HG03575 (cell line): ENCODE measurements around the gene C3orf22.

Experiments used
- ATAC-seq: cut with Tn5 transposase; IDR thresholded peaks from one replicate; pipeline ENCODE4 v1.9.1; 2021; ENCODE audit not compliant: unreplicated experiment, insufficient number of reproducible peaks, low FRiP score; ENCODE audit errors: extremely low read depth

C3orf22 gene

DNA sequence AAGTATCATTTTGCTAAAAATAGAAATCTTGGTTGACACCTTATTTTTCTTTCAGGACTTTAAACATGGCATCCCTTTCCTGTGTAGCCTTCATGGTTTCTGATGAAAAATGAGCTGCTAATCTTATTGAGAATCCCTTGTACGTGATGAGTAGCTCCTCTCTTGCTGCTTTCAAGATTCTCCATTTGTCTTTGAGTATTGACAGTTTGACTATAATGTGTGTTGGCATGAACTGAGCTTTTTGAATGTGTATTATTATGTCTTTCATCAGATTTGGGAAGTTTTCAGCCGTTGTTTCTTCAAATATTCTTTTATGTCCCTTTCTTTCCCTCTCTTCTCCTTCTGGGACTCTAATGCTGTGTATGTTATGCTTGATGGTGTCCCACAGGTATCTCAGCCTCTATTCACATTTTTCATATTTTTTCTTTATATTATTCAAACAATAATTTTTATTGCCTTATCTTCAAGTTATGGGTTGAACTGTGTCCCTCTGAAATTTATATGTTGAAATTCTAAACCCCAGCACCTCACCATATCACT lies 4.1 kb upstream of the C3orf22 start:
- ATAC-seq, result no peak

DNA sequence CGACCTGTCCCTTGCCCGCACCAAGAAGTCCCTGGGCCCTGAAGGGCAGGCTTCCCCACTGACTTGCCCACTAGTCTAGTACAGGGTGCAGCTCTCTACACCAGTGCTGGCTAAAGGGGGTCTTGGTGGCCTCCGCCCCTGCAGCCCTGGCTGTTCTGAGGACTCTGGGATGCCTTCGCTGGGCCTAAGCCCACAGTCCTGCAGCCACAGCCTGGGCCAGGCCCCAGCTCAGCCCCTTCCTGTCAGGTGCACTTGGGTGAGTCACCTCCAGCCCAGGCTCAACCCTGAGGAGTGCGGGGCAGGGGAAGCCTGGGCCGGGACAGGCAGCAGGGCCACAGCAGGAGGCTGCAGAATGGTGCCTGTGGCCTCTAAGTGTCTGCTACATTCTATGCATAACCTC lies 971 bp downstream of the C3orf22 start:
- ATAC-seq, result no peak

- no peak for ATAC-seq
Observed at GRCh38 chr3:126557415-126557745, 1.4 kb downstream of the C3orf22 start.

DNA sequence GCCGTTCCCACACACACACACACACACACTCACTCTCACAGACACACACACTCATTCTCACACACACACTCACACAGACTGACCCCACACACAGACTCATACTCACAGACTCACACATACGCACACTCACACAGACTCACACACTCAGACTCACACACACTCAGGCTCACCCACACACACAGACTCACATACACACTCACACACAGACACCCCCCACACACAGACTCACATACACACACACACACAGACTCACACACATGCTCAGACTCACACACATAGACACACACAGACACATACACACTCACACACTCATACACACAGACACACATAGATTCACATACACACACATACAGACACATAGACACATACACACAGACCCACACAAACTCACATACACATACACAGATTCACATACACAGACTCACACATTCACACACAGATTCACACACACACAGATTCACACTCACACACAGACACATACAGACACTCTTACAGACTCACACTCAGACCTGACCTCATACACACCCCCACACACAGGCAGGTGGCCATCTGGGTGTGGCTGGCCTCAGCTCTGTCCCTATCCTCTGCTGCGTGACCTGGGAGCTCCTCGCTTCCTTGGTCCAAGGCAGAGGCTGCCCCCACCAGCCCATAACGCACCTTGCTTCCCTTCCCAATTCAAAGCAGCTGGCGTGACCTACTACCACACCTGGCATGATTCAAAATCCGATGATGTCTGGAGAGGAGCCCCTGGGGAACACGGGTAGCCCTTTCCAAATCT lies 1.9 kb downstream of the C3orf22 start:
- no peak for ATAC-seq

- no peak for ATAC-seq
Observed at GRCh38 chr3:126555795-126556636, 2.7 kb downstream of the C3orf22 start.

DNA sequence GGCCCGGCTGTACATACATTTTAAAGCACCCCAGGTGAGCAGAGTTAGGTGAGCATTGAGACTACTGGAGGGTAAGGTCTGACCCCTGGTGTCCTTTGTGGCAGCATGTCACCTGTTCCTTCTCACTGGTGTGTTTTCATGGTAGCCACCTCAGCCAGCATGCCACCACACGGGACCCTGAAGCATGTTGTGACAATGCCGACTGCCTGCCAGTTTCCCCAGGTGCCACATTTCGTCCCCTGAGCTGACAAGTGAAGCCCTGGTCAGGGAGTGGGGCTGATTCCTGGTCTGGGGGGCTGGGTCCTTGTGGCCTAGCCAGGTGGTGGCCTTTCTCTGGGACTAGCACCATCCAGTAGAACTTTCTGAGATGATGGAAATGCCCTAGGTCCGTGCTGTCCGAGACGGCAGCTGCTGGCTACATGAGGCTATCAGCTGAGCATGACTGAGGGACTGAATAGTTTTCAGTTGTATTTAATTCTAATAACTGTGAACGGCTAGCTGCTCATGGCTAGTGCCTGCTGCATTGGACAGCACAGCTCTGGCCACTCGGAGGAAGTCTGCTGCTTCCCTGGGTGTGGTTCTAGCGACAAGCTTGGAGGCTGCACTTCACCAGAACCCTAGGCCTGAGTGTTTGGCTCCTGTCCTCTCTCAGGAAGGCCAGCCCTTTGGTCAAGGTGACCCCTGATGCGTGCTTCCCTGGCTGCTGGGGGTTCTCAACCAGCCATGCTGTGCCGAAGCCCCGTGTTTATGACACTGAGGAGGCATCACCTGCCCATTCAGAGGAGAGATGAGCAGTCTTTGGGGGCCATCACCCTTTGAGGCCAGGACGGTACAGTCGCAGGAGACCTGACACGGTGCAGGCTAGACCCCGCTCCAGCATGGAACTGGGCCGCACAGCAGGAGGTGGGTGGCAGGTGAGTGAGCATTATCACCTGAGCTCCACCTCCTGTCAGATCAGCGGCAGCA lies 3.9 kb downstream of the C3orf22 start:
- no peak for ATAC-seq

GRCh38 chr3:126553284-126554084 lies 5.2 kb downstream of the C3orf22 start:
- ATAC-seq, result no peak

DNA sequence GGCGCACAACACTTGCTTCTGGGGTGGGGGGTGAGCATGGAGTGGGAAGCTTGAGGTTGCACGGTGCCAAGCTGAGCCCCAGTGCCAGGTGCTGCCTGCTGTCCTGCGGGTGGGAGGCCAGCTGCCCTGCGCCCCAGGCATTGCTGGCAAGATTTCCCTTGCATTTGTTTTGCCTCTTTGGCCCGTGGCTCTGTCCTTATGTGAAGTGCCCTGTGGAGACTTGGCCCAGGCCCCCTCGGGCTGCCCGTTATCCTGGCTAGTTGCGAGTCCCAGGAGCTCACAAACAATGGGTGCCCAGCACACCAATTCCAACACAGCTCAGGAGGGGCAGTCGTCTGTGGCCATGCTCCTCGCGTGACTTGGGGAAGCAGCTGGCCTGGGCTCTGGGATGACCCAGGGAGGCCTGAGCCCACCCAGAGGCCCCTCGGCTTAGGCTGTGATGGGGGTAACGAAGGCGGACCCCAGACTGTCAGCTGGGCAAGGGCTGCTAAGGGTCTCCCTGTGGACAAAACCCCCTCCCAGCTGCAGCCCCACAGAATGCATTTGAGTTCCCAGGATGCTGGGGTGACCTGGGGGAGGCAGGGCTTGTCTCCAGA lies 5.9 kb downstream of the C3orf22 start:
- ATAC-seq, result no peak

- ATAC-seq, result no peak
Observed at GRCh38 chr3:126551839-126552687, 6.7 kb downstream of the C3orf22 start.

DNA sequence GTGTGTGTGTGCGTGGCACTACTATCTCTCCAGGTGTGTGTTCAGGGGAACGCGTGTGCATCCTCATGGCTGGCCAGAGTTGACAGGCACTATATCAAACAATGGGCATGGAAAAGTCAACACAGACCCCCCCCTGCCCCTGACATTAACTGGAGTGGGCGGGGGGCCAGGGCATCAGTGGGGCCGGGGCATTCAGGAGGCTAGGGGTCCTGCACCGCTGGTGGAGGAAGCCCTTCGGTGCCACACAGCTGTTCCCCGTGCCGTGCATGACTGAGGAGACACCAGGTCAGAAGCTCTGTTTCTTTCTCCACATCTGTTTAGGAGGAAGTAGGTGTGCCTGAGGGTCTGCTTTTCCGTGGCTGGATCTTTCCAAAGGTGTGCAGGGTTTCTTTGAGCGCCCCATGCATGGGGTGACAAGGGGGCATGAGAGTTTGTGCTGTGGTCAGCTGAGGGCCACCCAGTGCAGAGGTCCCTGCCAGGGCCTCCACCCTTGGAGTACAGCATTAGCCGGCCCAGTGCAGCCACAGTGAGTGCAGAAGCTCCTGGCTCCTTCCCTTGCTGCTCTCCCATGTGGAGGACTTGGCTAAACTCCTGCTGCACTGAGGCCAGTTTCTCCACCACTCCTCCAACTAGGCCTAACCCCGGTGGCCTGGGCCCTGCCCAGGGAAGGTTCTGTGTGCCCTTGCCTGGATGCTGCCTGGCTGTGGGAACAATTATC lies 7.5 kb downstream of the C3orf22 start:
- ATAC-seq, result no peak

DNA sequence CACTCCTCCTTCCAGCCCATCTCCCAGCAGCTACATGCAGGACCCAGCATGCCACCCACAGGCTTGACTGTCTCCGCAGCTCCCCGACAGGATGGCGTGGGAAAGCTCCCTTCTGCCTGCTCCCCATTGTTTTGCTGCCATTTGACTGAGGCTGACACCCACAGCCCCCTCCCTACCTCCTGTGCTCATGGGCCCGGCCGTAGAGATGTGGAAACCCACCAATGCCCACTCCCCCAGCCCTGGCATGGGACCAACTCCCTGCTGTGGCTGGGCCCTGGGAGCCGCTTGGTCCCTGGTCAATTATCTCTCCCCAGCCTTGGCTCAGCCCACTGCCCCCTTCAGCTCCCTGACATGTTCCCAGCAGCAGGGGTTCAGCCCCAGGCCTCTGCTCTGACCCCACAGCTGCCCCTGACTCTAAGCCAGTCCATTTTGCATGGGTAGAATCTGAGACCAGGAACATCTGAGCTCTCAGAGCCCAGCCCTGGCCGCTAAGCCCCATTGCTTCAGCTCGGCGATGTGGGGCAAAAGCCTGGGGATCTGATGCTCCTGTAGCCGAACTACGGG lies 8.2 kb downstream of the C3orf22 start:
- no peak for ATAC-seq

GRCh38 chr3:126549861-126550487 lies 8.8 kb downstream of the C3orf22 start:
- ATAC-seq, result no peak

GRCh38 chr3:126548556-126549466 lies 9.9 kb downstream of the C3orf22 start:
- no peak for ATAC-seq

- no peak for ATAC-seq
Observed at GRCh38 chr3:126547721-126548120, 11.0 kb downstream of the C3orf22 start.
